Parathyroid adenoma (tissue), 2 donors: ENCODE measurements around the gene MRPL10.

Source experiments
- H2AFZ ChIP-seq: fragments of 300-600 bp; sonication (generic); one replicate; pipeline ENCODE4 v1.7.0; 2017; ENCODE audit warnings: antibody characterized with exemption, mild to moderate bottlenecking
- H3K27ac ChIP-seq: fragments of 300-600 bp; sonication (generic); one replicate; pipeline ENCODE4 v1.7.0; 2017
- H3K27me3 ChIP-seq: fragments of 300-600 bp; sonication (generic); one replicate; pipeline ENCODE4 v1.7.0; 2017; ENCODE audit warnings: low read length; ENCODE audit not compliant: control insufficient read depth, insufficient read depth
- H3K36me3 ChIP-seq: fragments of 300-600 bp; sonication (generic); one replicate; pipeline ENCODE4 v1.7.0; 2017; ENCODE audit warnings: low read length; ENCODE audit not compliant: control insufficient read depth, insufficient read depth
- H3K4me1 ChIP-seq: fragments of 300-600 bp; sonication (generic); one replicate; pipeline ENCODE4 v1.7.0; 2017; ENCODE audit warnings: control low read depth
- H3K4me2 ChIP-seq: fragments of 300-600 bp; sonication (generic); one replicate; pipeline ENCODE4 v1.7.0; 2017; ENCODE audit warnings: low read length
- H3K4me3 ChIP-seq: fragments of 300-600 bp; sonication (generic); one replicate; pipeline ENCODE4 v1.7.0; 2017; ENCODE audit warnings: low read depth, low read length
- H3K79me2 ChIP-seq: fragments of 300-600 bp; sonication (generic); one replicate; pipeline ENCODE4 v1.7.0; 2017; ENCODE audit warnings: control low read depth
- H3K9ac ChIP-seq: fragments of 300-600 bp; sonication (generic); one replicate; pipeline ENCODE4 v1.7.0; 2017; ENCODE audit warnings: mild to moderate bottlenecking
- H3K9me3 ChIP-seq: fragments of 300-600 bp; sonication (generic); one replicate; pipeline ENCODE4 v1.7.0; 2017; ENCODE audit warnings: low read length; ENCODE audit not compliant: control insufficient read depth
- TF ChIP-seq, protein P1 (sequence below): fragments of 300-600 bp; sonication (generic); IDR thresholded peaks from one replicate; pipeline ENCODE4 v1.7.0; 2017; ENCODE audit warnings: antibody characterized with exemption, mild to moderate bottlenecking
- donor health status: primary hyperparathyroidism.

Gene MRPL10

GRCh38 chr17:47877368-47878034, 46.2 kb upstream of the MRPL10 start:
- H3K4me2 ChIP-seq, result no peak overlapping the region
- no peaks in the 10 kb centered on the region for H3K27me3 ChIP-seq
- no peak overlapping the region for H3K9ac ChIP-seq
- H3K27ac ChIP-seq, result no peak overlapping the region
- no peak overlapping the region for H3K4me3 ChIP-seq
- no peaks in the 10 kb centered on the region for H3K9me3 ChIP-seq
- TF ChIP-seq, protein P1, sequence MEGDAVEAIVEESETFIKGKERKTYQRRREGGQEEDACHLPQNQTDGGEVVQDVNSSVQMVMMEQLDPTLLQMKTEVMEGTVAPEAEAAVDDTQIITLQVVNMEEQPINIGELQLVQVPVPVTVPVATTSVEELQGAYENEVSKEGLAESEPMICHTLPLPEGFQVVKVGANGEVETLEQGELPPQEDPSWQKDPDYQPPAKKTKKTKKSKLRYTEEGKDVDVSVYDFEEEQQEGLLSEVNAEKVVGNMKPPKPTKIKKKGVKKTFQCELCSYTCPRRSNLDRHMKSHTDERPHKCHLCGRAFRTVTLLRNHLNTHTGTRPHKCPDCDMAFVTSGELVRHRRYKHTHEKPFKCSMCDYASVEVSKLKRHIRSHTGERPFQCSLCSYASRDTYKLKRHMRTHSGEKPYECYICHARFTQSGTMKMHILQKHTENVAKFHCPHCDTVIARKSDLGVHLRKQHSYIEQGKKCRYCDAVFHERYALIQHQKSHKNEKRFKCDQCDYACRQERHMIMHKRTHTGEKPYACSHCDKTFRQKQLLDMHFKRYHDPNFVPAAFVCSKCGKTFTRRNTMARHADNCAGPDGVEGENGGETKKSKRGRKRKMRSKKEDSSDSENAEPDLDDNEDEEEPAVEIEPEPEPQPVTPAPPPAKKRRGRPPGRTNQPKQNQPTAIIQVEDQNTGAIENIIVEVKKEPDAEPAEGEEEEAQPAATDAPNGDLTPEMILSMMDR, result no peak
- H3K79me2 ChIP-seq, result no peaks in the 10 kb centered on the region
- H3K4me1 ChIP-seq, result peaks cover 6% of the 10 kb centered on the region
- H2AFZ ChIP-seq, result no peak overlapping the region
- no peaks in the 10 kb centered on the region for H3K36me3 ChIP-seq

DNA sequence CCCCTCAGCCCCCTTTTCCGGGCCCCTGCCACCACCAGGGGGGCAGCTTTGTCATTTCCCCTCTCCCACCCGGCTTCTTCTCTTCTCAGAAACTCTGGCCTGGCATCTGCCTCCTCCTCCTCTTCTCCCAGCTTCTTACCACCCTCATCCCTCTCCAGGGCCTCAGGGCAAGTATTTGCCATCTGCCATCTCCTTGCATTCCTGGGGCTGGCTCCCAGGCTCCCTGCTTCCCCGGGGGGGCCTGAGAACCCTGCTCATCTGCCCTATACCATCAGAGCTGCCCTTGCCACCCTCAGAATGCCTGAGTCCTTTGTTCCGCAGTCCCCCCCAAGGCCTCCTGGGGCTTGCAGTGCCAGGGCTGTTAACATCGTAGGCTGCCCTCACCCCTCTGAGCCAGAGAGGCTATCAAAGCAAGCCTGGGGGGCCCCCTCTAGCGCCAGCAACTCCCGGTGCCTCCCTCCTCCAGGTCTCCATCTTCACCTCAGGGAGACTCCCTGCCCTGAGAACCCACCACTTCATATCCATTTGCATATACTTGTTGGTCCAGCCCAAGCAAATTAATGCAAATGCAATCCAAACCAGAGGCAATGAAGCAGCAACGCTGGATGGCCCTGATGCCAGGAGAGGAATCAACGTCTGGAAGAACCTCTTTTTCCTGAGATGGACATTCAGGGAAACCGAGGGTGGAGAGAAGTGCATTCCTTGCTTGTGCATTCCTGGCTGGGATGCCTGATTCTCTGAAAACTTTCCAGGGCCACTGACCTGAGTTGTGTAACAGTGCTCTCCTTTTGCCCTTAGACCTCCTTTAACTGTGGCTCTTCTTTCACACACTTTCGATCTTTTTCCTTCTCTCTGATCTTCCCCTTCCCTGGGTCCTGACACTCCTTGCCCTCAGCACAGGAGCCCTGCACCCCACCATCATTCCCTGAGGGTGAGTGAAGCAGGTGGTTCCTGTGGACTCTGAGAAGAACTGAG, 44.0 kb upstream of the MRPL10 start:
- no peaks in the 10 kb centered on the region for H3K27me3 ChIP-seq
- no peak overlapping the region for H3K4me3 ChIP-seq

DNA sequence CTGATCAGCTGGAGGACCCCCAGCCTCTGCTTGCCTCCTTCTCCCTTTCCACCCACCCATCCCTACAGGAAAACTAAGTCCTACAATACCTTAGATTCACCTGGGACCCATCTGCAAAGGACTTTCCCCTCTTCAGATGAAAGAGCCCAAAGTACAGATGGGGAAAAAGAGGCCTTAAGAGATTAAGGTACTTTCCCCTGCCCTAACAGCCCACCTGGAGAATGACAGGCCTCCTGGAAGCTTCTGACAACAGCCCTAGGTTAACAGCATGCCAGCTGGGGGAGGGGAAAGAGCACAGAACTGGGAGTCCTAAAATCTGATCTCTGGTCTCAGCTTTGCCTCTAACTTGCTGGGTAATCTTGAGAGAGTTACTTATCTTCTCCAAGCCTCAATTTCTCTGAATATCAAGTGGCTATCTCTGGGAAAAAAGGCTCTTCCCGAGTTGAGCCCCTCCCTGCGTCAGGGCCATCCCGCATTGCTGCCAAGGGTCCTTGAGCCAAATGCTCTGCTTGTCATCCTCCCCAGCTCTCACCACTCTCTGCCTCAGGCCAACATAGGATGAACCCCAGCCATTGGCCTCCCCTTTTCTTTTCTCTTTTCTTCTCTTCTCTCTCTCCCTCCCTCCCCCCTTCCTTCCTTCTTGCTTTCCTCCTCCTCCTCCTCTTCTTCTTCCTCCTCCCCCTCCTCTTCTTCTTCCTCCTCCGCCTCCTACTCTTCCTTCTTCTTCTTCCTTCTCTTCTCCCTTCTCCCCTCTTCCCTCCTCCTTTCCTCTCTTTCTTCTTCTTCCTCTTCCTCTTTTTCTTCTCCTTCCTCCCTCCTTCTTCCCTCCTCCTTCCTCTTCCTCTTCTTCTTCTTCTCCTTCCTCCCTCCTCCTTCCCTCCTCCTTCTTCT, 42.1 kb upstream of the MRPL10 start:
- TF ChIP-seq, protein P1, result no peak
- Histone ChIP-seq H3K79me2 (no peaks in the 10 kb centered on the region), H3K27me3 (no peaks in the 10 kb centered on the region), H2AFZ (no peak overlapping the region), H3K27ac (no peak overlapping the region), H3K9ac (no peak overlapping the region), H3K4me3 (no peak overlapping the region), H3K4me2 (no peak overlapping the region), H3K4me1 (peaks cover 15% of the 10 kb centered on the region), H3K9me3 (no peaks in the 10 kb centered on the region), H3K36me3 (no peaks in the 10 kb centered on the region)

More for the DNA sequence above, 44.0 kb upstream of the MRPL10 start:
- no peaks in the 10 kb centered on the region for H3K36me3 ChIP-seq
- no peak overlapping the region for H2AFZ ChIP-seq
- no peak overlapping the region for H3K27ac ChIP-seq
- no peak overlapping the region for H3K4me2 ChIP-seq
- H3K9ac ChIP-seq, result no peak overlapping the region
- no peaks in the 10 kb centered on the region for H3K79me2 ChIP-seq
- TF ChIP-seq, protein P1, result no peak
- no peaks in the 10 kb centered on the region for H3K9me3 ChIP-seq
- H3K4me1 ChIP-seq, result peaks cover 6% of the 10 kb centered on the region

DNA sequence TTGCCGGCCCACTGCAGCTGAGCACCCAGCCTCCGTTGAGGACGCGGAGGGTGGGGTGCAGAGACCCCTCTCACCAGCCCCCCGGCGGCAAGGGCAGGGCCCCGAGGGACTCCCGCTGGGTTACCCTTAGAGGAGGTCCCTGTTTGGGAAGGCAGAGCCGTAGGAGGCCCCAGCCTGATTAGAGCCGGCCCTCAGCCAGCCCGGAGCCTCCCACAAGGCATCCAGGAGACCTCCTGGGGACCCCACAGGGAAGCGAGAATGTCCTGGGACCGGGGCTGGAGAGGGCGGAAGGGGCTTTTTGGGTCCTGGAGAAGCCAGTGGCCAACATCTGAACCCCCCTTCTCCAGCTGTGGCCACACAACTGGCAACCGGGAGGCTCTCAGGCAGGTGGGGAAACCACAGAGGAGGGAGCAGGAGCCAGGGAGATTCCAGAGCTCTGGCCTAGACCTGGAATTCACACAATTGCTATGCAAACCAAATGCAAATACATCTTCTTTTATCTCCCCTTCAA, 41.4 kb upstream of the MRPL10 start:
- H3K9me3 ChIP-seq, result no peaks in the 10 kb centered on the region
- no peak overlapping the region for H3K9ac ChIP-seq
- no peak overlapping the region for H3K4me3 ChIP-seq
- no peaks in the 10 kb centered on the region for H3K79me2 ChIP-seq
- no peaks in the 10 kb centered on the region for H3K27me3 ChIP-seq
- no peak overlapping the region for H3K27ac ChIP-seq
- TF ChIP-seq, protein P1, result no peak
- no peaks in the 10 kb centered on the region for H3K36me3 ChIP-seq
- no peak overlapping the region for H3K4me2 ChIP-seq
- H2AFZ ChIP-seq, result no peak overlapping the region
- peaks cover 15% of the 10 kb centered on the region for H3K4me1 ChIP-seq
